ENCODE results near the gene CRIP3.

Gene CRIP3

GRCh38 chr6:43292341-43292740, 16.3 kb downstream of the CRIP3 start:
- H3K9me3 ChIP-seq = no peaks in the 10 kb centered on the region
- H3K4me1 ChIP-seq (ENCODE audit: control insufficient read depth in 1 of 2, insufficient read depth in 1 of 2, low read depth in 1 of 2, low read length in 1 of 2) = no peaks in the 10 kb centered on the region
- H3K36me3 ChIP-seq = no peaks in the 10 kb centered on the region
- peaks cover 47% of the 10 kb centered on the region for H3K27me3 ChIP-seq
- TF ChIP-seq, protein P1, sequence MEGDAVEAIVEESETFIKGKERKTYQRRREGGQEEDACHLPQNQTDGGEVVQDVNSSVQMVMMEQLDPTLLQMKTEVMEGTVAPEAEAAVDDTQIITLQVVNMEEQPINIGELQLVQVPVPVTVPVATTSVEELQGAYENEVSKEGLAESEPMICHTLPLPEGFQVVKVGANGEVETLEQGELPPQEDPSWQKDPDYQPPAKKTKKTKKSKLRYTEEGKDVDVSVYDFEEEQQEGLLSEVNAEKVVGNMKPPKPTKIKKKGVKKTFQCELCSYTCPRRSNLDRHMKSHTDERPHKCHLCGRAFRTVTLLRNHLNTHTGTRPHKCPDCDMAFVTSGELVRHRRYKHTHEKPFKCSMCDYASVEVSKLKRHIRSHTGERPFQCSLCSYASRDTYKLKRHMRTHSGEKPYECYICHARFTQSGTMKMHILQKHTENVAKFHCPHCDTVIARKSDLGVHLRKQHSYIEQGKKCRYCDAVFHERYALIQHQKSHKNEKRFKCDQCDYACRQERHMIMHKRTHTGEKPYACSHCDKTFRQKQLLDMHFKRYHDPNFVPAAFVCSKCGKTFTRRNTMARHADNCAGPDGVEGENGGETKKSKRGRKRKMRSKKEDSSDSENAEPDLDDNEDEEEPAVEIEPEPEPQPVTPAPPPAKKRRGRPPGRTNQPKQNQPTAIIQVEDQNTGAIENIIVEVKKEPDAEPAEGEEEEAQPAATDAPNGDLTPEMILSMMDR (IDR thresholded peaks at IDR 0.05) = no peak
- H3K4me3 ChIP-seq (ENCODE audit: low read depth in 1 of 2, low read length in 1 of 2) = no peak overlapping the region
- no peak overlapping the region for H3K27ac ChIP-seq

DNA sequence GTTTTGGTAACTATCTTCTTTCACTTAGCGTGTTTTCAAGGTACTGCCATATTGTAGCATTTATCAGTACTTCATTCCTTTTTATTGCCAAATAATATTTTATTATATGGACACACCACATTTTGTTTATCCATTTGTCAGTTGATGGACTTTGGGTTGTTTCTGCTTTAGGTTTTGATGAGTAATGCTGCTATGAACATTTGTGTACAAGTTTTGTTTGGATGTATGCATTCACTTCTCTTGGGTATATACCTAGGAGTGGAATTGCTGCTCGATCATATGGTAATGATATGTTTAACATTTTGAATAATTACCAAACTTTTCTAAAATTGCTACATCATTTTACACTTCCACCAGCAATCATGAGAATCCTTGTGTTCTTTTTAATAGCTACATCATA, 16.9 kb downstream of the CRIP3 start:
- no peaks in the 10 kb centered on the region for H3K4me1 ChIP-seq (ENCODE audit: control insufficient read depth in 1 of 2, insufficient read depth in 1 of 2, low read depth in 1 of 2, low read length in 1 of 2)
- no peak overlapping the region for H3K27ac ChIP-seq
- no peaks in the 10 kb centered on the region for H3K36me3 ChIP-seq
- H3K27me3 ChIP-seq = peaks cover 47% of the 10 kb centered on the region
- TF ChIP-seq, protein P1 (IDR thresholded peaks at IDR 0.05) = no peak
- H3K4me3 ChIP-seq (ENCODE audit: low read depth in 1 of 2, low read length in 1 of 2) = no peak overlapping the region
- H3K9me3 ChIP-seq = no peaks in the 10 kb centered on the region

DNA sequence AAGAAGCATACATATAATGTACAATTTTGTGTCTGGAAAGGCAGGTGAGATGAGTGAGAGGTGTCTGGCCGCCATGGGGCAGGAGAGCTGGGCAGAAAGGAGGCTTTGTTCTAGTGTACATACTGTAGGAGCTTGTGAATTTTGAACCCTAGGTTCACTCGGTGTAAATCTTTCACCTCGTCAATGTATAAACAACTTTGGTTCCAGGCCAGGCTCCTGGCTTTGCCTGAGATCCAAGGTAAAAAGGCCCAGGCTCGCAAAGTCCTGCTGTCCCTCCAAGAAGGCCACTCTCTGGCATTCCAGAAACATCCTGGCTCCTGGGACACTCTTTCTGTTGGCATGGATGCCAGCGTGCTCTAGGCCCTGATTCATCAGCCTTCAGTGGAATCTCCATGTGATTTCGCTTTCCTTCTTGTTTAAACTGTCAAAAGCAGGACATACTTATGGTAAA, 17.7 kb downstream of the CRIP3 start:
- Histone ChIP-seq H3K27me3 (peaks cover 48% of the 10 kb centered on the region), H3K9me3 (no peaks in the 10 kb centered on the region), H3K4me1 (ENCODE audit: control insufficient read depth in 1 of 2, insufficient read depth in 1 of 2, low read depth in 1 of 2, low read length in 1 of 2) (no peaks in the 10 kb centered on the region), H3K4me3 (ENCODE audit: low read depth in 1 of 2, low read length in 1 of 2) (no peak overlapping the region), H3K27ac (no peak overlapping the region), H3K36me3 (no peaks in the 10 kb centered on the region)
- TF ChIP-seq, protein P1 (IDR thresholded peaks at IDR 0.05) = no peak

GRCh38 chr6:43290339-43290904, 18.2 kb downstream of the CRIP3 start:
- H3K27ac ChIP-seq = no peak overlapping the region
- TF ChIP-seq, protein P1 (IDR thresholded peaks at IDR 0.05) = no peak
- H3K4me3 ChIP-seq (ENCODE audit: low read depth in 1 of 2, low read length in 1 of 2) = no peak overlapping the region
- no peaks in the 10 kb centered on the region for H3K36me3 ChIP-seq
- H3K27me3 ChIP-seq = peaks cover 48% of the 10 kb centered on the region
- no peaks in the 10 kb centered on the region for H3K9me3 ChIP-seq
- H3K4me1 ChIP-seq (ENCODE audit: control insufficient read depth in 1 of 2, insufficient read depth in 1 of 2, low read depth in 1 of 2, low read length in 1 of 2) = no peaks in the 10 kb centered on the region

GRCh38 chr6:43287717-43288679, 20.6 kb downstream of the CRIP3 start:
- Histone ChIP-seq H3K36me3 (no peaks in the 10 kb centered on the region), H3K9me3 (no peaks in the 10 kb centered on the region), H3K4me3 (ENCODE audit: low read depth in 1 of 2, low read length in 1 of 2) (no peak overlapping the region), H3K4me1 (ENCODE audit: control insufficient read depth in 1 of 2, insufficient read depth in 1 of 2, low read depth in 1 of 2, low read length in 1 of 2) (no peaks in the 10 kb centered on the region), H3K27me3 (peaks cover 67% of the 10 kb centered on the region), H3K27ac (no peak overlapping the region)
- TF ChIP-seq, protein P1 (IDR thresholded peaks at IDR 0.05) = no peak
